HepG2 (cell line): Measurements from ENCODE around the gene U2AF2. TPM values are rescaled to one million over a fixed set of nuclear protein-coding genes. Genes with fewer than 3 reads are reported as not detected.

Source experiments
- ATAC-seq: fragments of 200-7000 bp; cut with Tn5 transposase; 3 replicates; pipeline ENCODE4 v1.9.1; 2020; ENCODE audit warnings: mild to moderate bottlenecking, moderate library complexity
- BruUV-seq: library from RNA; stranded (reverse); fragments of 400-500 nt; replicated peaks from 2 replicates; lab custom pipeline; 2021; lab: Mats Ljungman, UMichigan
- CTCF ChIA-PET: fragments of 300-600 bp; formaldehyde crosslinking; extraction: SDS; loops from one replicate; lab custom pipeline; 2021; ENCODE audit warnings: low total read pairs, inconsistent platforms, low intra/inter-chr PET ratio; lab: Yijun Ruan, JAX
- POLR2A ChIA-PET: fragments of 350-600 bp; sonication (Branson Sonifier 250); formaldehyde crosslinking; loops from one replicate; lab custom pipeline; 2020; ENCODE audit warnings: antibody characterized with exemption, inconsistent platforms; lab: Yijun Ruan, JAX
- DNase-seq: peaks from one replicate; pipeline ENCODE4 v3.0.0-alpha.2; 2015; ENCODE audit warnings: low spot score
- FAIRE-seq: peaks from 3 replicates; lab custom pipeline; 2011; peaks lifted over from hg19 to GRCh38; lab: Jason Lieb, UNC
- H2AFZ ChIP-seq: one replicate; pipeline ENCODE4 v1.6.1; 2011; ENCODE audit warnings: low read length, inconsistent platforms
- H3K27ac ChIP-seq: fragments of 300-600 bp; 3 replicates; pipeline ENCODE4 v1.8.0; 2011; ENCODE audit warnings: mixed run types, mild to moderate bottlenecking, mixed read lengths, low read length, inconsistent platforms; ENCODE audit not compliant: insufficient read depth; ENCODE audit errors: extremely low read length
- H3K27me3 ChIP-seq, 2 experiments: fragments of 200-600 bp in 1 of 2; 2 replicates in 1 of 2; 3 replicates in 1 of 2; pipeline versions ENCODE4 v1.6.0 to v1.8.0; 2011; ENCODE audit warnings: low read length in 2 of 2, mild to moderate bottlenecking in 2 of 2, moderate library complexity in 2 of 2, inconsistent platforms in 1 of 2; ENCODE audit not compliant: insufficient read depth in 2 of 2, control insufficient read depth in 1 of 2
- H3K36me3 ChIP-seq, 2 experiments: fragments of 200-600 bp in 1 of 2; replicated peaks in 1 of 2; 2 replicates in 1 of 2; 3 replicates in 1 of 2; pipeline versions ENCODE4 v1.5.1 to v1.8.0; 2011; ENCODE audit warnings: low read length in 2 of 2, inconsistent platforms in 1 of 2; ENCODE audit not compliant: insufficient read depth in 2 of 2, control insufficient read depth in 1 of 2
- H3K4me1 ChIP-seq: 2 replicates; pipeline ENCODE4 v1.5.1; 2012; ENCODE audit warnings: low read length, inconsistent platforms; ENCODE audit not compliant: insufficient read depth
- H3K4me2 ChIP-seq: 2 replicates; pipeline ENCODE4 v1.6.0; 2011; ENCODE audit warnings: low read depth, low read length, inconsistent platforms
- H3K4me3 ChIP-seq, 3 experiments: fragments of 200-600 bp in 1 of 3; sonication (generic), shearing (Covaris generic) in 1 of 3; replicated peaks in 1 of 3; 2 replicates each; pipeline ENCODE4 v1.5.1; 2011 to 2016; ENCODE audit warnings: low read length in 3 of 3, inconsistent platforms in 2 of 3, low read depth in 2 of 3, mild to moderate bottlenecking in 2 of 3, control low read depth in 1 of 3, mixed read lengths in 1 of 3; ENCODE audit not compliant: insufficient read depth in 1 of 3
- H3K79me2 ChIP-seq: one replicate; pipeline ENCODE4 v1.6.1; 2011; ENCODE audit warnings: low read length, inconsistent platforms; ENCODE audit not compliant: insufficient read depth
- H3K9ac ChIP-seq: 2 replicates; pipeline ENCODE4 v1.6.0; 2011; ENCODE audit warnings: mild to moderate bottlenecking, low read depth, low read length, inconsistent platforms; ENCODE audit not compliant: insufficient read depth
- H3K9me3 ChIP-seq: 2 replicates; pipeline ENCODE4 v1.5.1; 2012; ENCODE audit warnings: mild to moderate bottlenecking, low read length
- H4K20me1 ChIP-seq: 2 replicates; pipeline ENCODE4 v1.6.0; 2011; ENCODE audit warnings: inconsistent platforms, mild to moderate bottlenecking, low read length, moderate library complexity; ENCODE audit not compliant: insufficient read depth
- AGO1 ChIP-seq: fragments of 200-400 bp; formaldehyde crosslinking; IDR thresholded peaks from 2 replicates; pipeline ENCODE4 v1.6.1; 2017; ENCODE audit warnings: mild to moderate bottlenecking, low read depth, low read length, moderate library complexity; ENCODE audit not compliant: poor library complexity, severe bottlenecking
- BORCS8-MEF2B ChIP-seq: sonication (generic); formaldehyde crosslinking; IDR thresholded peaks from 2 replicates; pipeline ENCODE4 v1.8.0; 2022; ENCODE audit warnings: mild to moderate bottlenecking, missing genetic modification reagents
- FOXO1 ChIP-seq: sonication (generic); formaldehyde crosslinking; IDR thresholded peaks from 2 replicates; pipeline ENCODE4 v1.4.0; 2020; ENCODE audit warnings: missing genetic modification reagents
- GATAD1 ChIP-seq: IDR thresholded peaks from 2 replicates; pipeline ENCODE4 v1.6.1; 2016; ENCODE audit warnings: missing genetic modification reagents, missing compliant biosample characterization
- HMG20A ChIP-seq: IDR thresholded peaks from 2 replicates; pipeline ENCODE4 v1.6.1; 2016; ENCODE audit warnings: borderline replicate concordance
- MXD1 ChIP-seq: sonication (generic); formaldehyde crosslinking; IDR thresholded peaks from 2 replicates; pipeline ENCODE4 v1.4.0; 2020; ENCODE audit warnings: mild to moderate bottlenecking, missing genetic modification reagents
- PHF8 ChIP-seq: sonication (generic); formaldehyde crosslinking; IDR thresholded peaks from 2 replicates; pipeline ENCODE4 v1.5.0; 2020; ENCODE audit warnings: missing genetic modification reagents
- ZFP36L1 ChIP-seq: sonication (generic); formaldehyde crosslinking; IDR thresholded peaks from 2 replicates; pipeline ENCODE4 v1.8.0; 2022; ENCODE audit warnings: mild to moderate bottlenecking, missing genetic modification reagents, moderate library complexity
- ZNF430 ChIP-seq: sonication (generic); formaldehyde crosslinking; IDR thresholded peaks from 2 replicates; pipeline ENCODE4 v1.9.0; 2021; ENCODE audit warnings: mild to moderate bottlenecking, missing genetic modification reagents
- ZSCAN25 ChIP-seq: sonication (generic); formaldehyde crosslinking; IDR thresholded peaks from 2 replicates; pipeline ENCODE4 v1.8.0; 2022; ENCODE audit warnings: mild to moderate bottlenecking, missing genetic modification reagents
- WGBS: methylation state at CpG from one replicate; pipeline ENCODE4 v1.1.6; 2017; ENCODE audit warnings: low lambda C conversion rate; 5-methylcytosine and 5-hydroxymethylcytosine counted together
- in situ Hi-C: cut with HindIII; loops from 2 replicates; pipeline ENCODE4 v1.10.0; 2017; ENCODE audit warnings: low pct_unique_long_range_greater_than_20kb; ENCODE audit not compliant: extremely low pct_ligation_motif_present
- intact Hi-C: fragments of 100-400 bp; cut with micrococcal nuclease; formaldehyde crosslinking; loops from one replicate; pipeline ENCODE4 v1.10.0; 2022; ENCODE audit not compliant: unreplicated experiment
- polyA plus RNA-seq, 8 experiments: library from polyadenylated mRNA; depleted of rRNA in 3 of 8; stranded (reverse) in 7 of 8; unstranded in 1 of 8; fragments of >200 nt; fragmentation: Illumina TruSeq in 4 of 8; extraction: Trizol in 4 of 8; gene quantifications; 2 replicates each; pipeline versions ENCODE4 v1.2.1 to v1.2.3, GENCODE V29; 2011 to 2016; ENCODE audit warnings: low read depth in 4 of 8, missing spikeins in 1 of 8, mixed read lengths in 1 of 8; ENCODE audit not compliant: insufficient read depth in 1 of 8
- total RNA-seq, 5 experiments: library from RNA; depleted of rRNA; stranded (reverse); fragments of >200 nt; fragmentation: Illumina TruSeq; extraction: Trizol; gene quantifications; 2 replicates each; pipeline ENCODE4 v1.2.3, GENCODE V29; 2016; ENCODE audit warnings: low read depth in 1 of 5
- TF ChIP-seq, protein P1 (sequence below): sonication (generic); formaldehyde crosslinking; conservative IDR thresholded peaks from 2 replicates; pipeline ENCODE4 v1.4.0; 2020; ENCODE audit warnings: mild to moderate bottlenecking, missing genetic modification reagents, moderate library complexity
- TF ChIP-seq, protein P2 (sequence below): sonication (generic); formaldehyde crosslinking; IDR thresholded peaks from 2 replicates; pipeline ENCODE4; 2020; ENCODE audit warnings: missing genetic modification reagents, mild to moderate bottlenecking, borderline replicate concordance
- TF ChIP-seq, protein P3 (sequence below): sonication (generic); formaldehyde crosslinking; IDR thresholded peaks from 2 replicates; pipeline ENCODE4 v1.5.1; 2020; ENCODE audit warnings: mild to moderate bottlenecking, missing genetic modification reagents, moderate library complexity

U2AF2 gene
- total and polyA plus RNA-seq, 2 of the 13 experiments (the other 11 are each of a cell fraction or from before 2014, with no cell fraction given), result 84.3 to 124 TPM

DNA sequence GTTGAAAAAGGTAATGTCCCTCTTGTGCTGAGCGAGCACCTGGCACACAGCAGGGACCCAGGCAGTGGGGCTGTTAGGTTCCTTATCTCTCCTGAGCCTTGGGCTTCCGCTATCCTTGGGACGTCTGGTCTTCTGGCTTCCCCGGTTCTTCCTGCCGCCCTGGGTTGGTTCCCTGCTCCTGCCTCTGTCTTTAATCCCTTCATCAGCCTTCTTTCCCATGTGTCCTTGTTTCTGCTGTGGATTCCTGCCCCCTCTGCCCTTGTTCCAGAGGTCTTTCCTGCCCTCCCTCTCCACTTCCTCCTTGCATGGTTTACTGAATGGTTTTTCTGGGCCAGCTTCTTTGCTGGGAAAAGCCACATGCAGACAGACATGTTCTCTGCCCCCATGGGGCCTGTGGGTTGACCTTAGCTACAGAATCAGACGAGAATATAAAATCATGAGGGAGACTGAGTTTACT lies 22.8 kb downstream of the U2AF2 start:
- ATAC-seq, result no peak
- no peaks in the 10 kb centered on the region for H3K9me3 ChIP-seq
- H3K9ac ChIP-seq, result peak overlapping the region; percentile 94; the same call in 1 of the 2 replicates
- 76% methylated on average over 6 of the region's 6 CpGs for WGBS
- H3K4me2 ChIP-seq, result peak overlapping the region; percentile 64
- no peaks in the 10 kb centered on the region; a peak in 1 of 5 replicates for H3K27me3 ChIP-seq
- in situ Hi-C loops, result no loop called here
- BruUV-seq, result no TSS peak
- no peak for FAIRE-seq
- DNase-seq, result no peak
- POLR2A ChIA-PET, result no interaction called here
- no peak overlapping the region for H2AFZ ChIP-seq
- intact Hi-C loops, result no loop called here
- CTCF ChIA-PET, result no interaction called here
- H3K4me1 ChIP-seq, result peaks cover 58% of the 10 kb centered on the region
- peaks cover 24 to 57% of the 10 kb centered on the region in 2 experiments; a peak in 4 of 5 replicates for H3K36me3 ChIP-seq
- H3K79me2 ChIP-seq, result peaks cover 64% of the 10 kb centered on the region
- peak overlapping the region; percentile 58 for H3K27ac ChIP-seq
- peak overlapping the region in 1 of 3 experiments; percentile 89; a peak in 3 of 6 replicates for H3K4me3 ChIP-seq
- H4K20me1 ChIP-seq, result peaks cover 5% of the 10 kb centered on the region; the same call in 1 of the 2 replicates
- TF ChIP-seq MXD1 (CRISPR knock-in tag) (no peak), BORCS8-MEF2B (CRISPR knock-in tag) (no peak), FOXO1 (no peak), HMG20A (CRISPR knock-in tag) (no peak), PHF8 (CRISPR knock-in tag) (no peak), ZSCAN25 (CRISPR knock-in tag) (no peak), GATAD1 (CRISPR knock-in tag) (no peak), ZFP36L1 (CRISPR knock-in tag) (no peak), ZNF430 (CRISPR knock-in tag) (no peak), AGO1 (no peak)
- TF ChIP-seq, protein P1, sequence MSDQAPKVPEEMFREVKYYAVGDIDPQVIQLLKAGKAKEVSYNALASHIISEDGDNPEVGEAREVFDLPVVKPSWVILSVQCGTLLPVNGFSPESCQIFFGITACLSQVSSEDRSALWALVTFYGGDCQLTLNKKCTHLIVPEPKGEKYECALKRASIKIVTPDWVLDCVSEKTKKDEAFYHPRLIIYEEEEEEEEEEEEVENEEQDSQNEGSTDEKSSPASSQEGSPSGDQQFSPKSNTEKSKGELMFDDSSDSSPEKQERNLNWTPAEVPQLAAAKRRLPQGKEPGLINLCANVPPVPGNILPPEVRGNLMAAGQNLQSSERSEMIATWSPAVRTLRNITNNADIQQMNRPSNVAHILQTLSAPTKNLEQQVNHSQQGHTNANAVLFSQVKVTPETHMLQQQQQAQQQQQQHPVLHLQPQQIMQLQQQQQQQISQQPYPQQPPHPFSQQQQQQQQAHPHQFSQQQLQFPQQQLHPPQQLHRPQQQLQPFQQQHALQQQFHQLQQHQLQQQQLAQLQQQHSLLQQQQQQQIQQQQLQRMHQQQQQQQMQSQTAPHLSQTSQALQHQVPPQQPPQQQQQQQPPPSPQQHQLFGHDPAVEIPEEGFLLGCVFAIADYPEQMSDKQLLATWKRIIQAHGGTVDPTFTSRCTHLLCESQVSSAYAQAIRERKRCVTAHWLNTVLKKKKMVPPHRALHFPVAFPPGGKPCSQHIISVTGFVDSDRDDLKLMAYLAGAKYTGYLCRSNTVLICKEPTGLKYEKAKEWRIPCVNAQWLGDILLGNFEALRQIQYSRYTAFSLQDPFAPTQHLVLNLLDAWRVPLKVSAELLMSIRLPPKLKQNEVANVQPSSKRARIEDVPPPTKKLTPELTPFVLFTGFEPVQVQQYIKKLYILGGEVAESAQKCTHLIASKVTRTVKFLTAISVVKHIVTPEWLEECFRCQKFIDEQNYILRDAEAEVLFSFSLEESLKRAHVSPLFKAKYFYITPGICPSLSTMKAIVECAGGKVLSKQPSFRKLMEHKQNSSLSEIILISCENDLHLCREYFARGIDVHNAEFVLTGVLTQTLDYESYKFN, result peak; percentile 51
- TF ChIP-seq, protein P2, sequence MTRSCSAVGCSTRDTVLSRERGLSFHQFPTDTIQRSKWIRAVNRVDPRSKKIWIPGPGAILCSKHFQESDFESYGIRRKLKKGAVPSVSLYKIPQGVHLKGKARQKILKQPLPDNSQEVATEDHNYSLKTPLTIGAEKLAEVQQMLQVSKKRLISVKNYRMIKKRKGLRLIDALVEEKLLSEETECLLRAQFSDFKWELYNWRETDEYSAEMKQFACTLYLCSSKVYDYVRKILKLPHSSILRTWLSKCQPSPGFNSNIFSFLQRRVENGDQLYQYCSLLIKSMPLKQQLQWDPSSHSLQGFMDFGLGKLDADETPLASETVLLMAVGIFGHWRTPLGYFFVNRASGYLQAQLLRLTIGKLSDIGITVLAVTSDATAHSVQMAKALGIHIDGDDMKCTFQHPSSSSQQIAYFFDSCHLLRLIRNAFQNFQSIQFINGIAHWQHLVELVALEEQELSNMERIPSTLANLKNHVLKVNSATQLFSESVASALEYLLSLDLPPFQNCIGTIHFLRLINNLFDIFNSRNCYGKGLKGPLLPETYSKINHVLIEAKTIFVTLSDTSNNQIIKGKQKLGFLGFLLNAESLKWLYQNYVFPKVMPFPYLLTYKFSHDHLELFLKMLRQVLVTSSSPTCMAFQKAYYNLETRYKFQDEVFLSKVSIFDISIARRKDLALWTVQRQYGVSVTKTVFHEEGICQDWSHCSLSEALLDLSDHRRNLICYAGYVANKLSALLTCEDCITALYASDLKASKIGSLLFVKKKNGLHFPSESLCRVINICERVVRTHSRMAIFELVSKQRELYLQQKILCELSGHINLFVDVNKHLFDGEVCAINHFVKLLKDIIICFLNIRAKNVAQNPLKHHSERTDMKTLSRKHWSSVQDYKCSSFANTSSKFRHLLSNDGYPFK (CRISPR knock-in tag), result no peak
- TF ChIP-seq, protein P3, sequence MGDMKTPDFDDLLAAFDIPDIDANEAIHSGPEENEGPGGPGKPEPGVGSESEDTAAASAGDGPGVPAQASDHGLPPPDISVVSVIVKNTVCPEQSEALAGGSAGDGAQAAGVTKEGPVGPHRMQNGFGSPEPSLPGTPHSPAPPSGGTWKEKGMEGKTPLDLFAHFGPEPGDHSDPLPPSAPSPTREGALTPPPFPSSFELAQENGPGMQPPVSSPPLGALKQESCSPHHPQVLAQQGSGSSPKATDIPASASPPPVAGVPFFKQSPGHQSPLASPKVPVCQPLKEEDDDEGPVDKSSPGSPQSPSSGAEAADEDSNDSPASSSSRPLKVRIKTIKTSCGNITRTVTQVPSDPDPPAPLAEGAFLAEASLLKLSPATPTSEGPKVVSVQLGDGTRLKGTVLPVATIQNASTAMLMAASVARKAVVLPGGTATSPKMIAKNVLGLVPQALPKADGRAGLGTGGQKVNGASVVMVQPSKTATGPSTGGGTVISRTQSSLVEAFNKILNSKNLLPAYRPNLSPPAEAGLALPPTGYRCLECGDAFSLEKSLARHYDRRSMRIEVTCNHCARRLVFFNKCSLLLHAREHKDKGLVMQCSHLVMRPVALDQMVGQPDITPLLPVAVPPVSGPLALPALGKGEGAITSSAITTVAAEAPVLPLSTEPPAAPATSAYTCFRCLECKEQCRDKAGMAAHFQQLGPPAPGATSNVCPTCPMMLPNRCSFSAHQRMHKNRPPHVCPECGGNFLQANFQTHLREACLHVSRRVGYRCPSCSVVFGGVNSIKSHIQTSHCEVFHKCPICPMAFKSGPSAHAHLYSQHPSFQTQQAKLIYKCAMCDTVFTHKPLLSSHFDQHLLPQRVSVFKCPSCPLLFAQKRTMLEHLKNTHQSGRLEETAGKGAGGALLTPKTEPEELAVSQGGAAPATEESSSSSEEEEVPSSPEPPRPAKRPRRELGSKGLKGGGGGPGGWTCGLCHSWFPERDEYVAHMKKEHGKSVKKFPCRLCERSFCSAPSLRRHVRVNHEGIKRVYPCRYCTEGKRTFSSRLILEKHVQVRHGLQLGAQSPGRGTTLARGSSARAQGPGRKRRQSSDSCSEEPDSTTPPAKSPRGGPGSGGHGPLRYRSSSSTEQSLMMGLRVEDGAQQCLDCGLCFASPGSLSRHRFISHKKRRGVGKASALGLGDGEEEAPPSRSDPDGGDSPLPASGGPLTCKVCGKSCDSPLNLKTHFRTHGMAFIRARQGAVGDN, result peak; percentile 32; the same call in 1 of the 2 replicates
